Loucy (cell line): ENCODE measurements around the gene VPS8.

Experiments used
- H2AFZ ChIP-seq: fragments of 200-600 bp; sonication (generic); 2 replicates; pipeline ENCODE4 v1.6.0; 2016; ENCODE audit warnings: antibody characterized with exemption, mild to moderate bottlenecking, low read length, moderate library complexity
- H3F3A ChIP-seq: fragments of 200-600 bp; 2 replicates; pipeline ENCODE4 v1.6.0; 2016; ENCODE audit warnings: antibody characterized with exemption, low read depth, mild to moderate bottlenecking
- H3K27me3 ChIP-seq: fragments of 200-600 bp; sonication (generic); 2 replicates; pipeline ENCODE4 v1.6.1; 2014; ENCODE audit warnings: low read length, mild to moderate bottlenecking; ENCODE audit not compliant: insufficient read depth, poor library complexity, severe bottlenecking
- H3K36me3 ChIP-seq: fragments of 200-600 bp; sonication (generic); 2 replicates; pipeline ENCODE4 v1.6.1; 2016; ENCODE audit warnings: low read length; ENCODE audit not compliant: insufficient read depth
- H3K4me1 ChIP-seq: fragments of 200-600 bp; sonication (generic); 2 replicates; pipeline ENCODE4 v1.5.1; 2014; ENCODE audit warnings: low read length, mild to moderate bottlenecking; ENCODE audit not compliant: insufficient read depth, poor library complexity, severe bottlenecking
- H3K4me2 ChIP-seq: fragments of 200-600 bp; sonication (generic); 2 replicates; pipeline ENCODE4 v1.6.0; 2014; ENCODE audit warnings: antibody characterized with exemption, low read length, low read depth, mild to moderate bottlenecking; ENCODE audit not compliant: poor library complexity, severe bottlenecking
- H3K4me3 ChIP-seq: fragments of 200-600 bp; sonication (generic); 2 replicates; pipeline ENCODE4 v1.5.1; 2014; ENCODE audit warnings: low read length, mild to moderate bottlenecking, mixed read lengths; ENCODE audit not compliant: poor library complexity, severe bottlenecking
- H3K79me2 ChIP-seq: fragments of 200-600 bp; sonication (generic); 2 replicates; pipeline ENCODE4 v1.6.1; 2014; ENCODE audit warnings: low read length; ENCODE audit not compliant: insufficient read depth
- H3K9ac ChIP-seq: fragments of 200-600 bp; sonication (generic); 2 replicates; pipeline ENCODE4 v1.6.0; 2014; ENCODE audit warnings: mild to moderate bottlenecking, low read depth, low read length, moderate library complexity; ENCODE audit not compliant: poor library complexity, severe bottlenecking
- H3K9me2 ChIP-seq: fragments of 200-600 bp; sonication (generic); replicated peaks from 2 replicates; pipeline ENCODE4 v1.6.1; 2016; ENCODE audit warnings: low read depth, low read length, mixed read lengths
- H3K9me3 ChIP-seq: fragments of 200-600 bp; sonication (generic); 2 replicates; pipeline ENCODE4 v1.6.1; 2014; ENCODE audit warnings: mild to moderate bottlenecking, antibody characterized with exemption, low read length, low read depth; ENCODE audit not compliant: insufficient read depth
- H4K20me1 ChIP-seq: fragments of 200-600 bp; sonication (generic); 2 replicates; pipeline ENCODE4 v1.6.0; 2014; ENCODE audit warnings: antibody characterized with exemption, low read length, mild to moderate bottlenecking; ENCODE audit not compliant: insufficient read depth, poor library complexity, severe bottlenecking
- CTCF ChIP-seq: fragments of 200-600 bp; sonication (generic); conservative IDR thresholded peaks from 2 replicates; pipeline ENCODE4 v1.5.1; 2014; ENCODE audit warnings: mild to moderate bottlenecking, antibody characterized with exemption, low read length
- EZH2phosphoT487 ChIP-seq: fragments of 200-600 bp; IDR thresholded peaks from 2 replicates; pipeline ENCODE4 v1.6.1; 2018; ENCODE audit warnings: antibody characterized with exemption, mild to moderate bottlenecking, moderate library complexity, borderline replicate concordance

VPS8 gene

GRCh38 chr3:184802150-184802549 is 9.8 kb upstream of the VPS8 start:
- Histone ChIP-seq H4K20me1 (no peaks in the 10 kb centered on the region), H3K79me2 (no peaks in the 10 kb centered on the region), H3K4me3 (no peak overlapping the region), H2AFZ (no peak overlapping the region), H3K4me2 (no peak overlapping the region), H3K9me2 (no peaks in the 10 kb centered on the region), H3K9ac (no peak overlapping the region), H3K9me3 (no peaks in the 10 kb centered on the region), H3F3A (no peaks in the 10 kb centered on the region), H3K36me3 (no peaks in the 10 kb centered on the region), H3K4me1 (no peaks in the 10 kb centered on the region), H3K27me3 (no peaks in the 10 kb centered on the region)
- TF ChIP-seq CTCF (no peak), EZH2phosphoT487 (no peak)

DNA sequence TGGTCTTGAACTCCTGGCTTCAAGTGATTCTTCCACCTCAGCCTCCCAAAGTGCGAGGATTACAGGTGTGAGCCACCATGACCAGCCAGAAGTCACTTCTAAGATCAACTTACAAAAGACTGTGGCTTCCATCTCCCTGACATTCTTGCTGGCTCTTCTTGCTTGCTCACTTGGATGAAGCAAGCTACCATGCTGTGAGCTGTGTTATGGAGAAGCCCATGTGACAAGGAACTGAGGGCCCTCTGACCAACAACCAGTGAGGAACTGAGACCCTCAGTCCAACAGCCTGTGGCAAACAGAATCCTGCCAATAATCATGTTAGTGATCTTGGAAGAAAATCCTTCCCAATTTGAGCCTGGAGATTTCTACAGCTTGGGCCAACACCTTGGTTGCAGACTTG is 7.2 kb upstream of the VPS8 start:
- peaks cover 3% of the 10 kb centered on the region for H3K4me1 ChIP-seq

DNA sequence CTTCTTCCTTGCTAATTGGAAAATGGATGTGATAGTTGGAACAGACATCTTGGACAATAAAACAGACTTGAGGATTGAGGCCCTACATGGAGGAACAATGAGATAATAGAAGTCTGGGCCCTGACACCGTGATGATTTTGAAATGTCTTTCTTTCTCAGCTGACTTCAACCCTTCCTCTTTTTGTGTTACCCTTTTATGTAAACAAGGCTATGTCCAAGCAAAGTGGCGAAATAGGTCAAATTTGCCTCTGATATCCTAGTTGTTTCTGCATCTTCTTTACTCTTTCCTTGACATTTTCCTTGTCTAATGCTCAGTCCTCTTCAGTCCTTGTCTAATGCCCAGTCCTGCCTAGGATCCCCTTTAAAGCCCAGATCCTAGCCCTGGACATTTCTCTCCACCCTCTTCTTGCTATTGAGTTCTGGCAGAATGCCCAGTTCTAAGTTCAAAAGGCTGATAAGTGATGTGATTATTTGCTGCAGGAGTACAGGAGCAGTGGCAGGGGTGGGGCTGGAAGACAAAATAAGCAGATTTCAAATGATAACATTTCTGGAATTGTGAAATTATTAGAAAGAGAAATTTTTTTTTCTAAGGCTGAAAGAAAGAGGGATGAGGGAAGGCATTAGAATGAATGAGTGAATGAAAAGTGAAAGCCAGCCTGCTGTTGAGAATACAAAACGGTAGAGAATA is 6.5 kb upstream of the VPS8 start:
- H4K20me1 ChIP-seq: no peaks in the 10 kb centered on the region
- no peaks in the 10 kb centered on the region for H3K79me2 ChIP-seq
- H3K4me3 ChIP-seq: no peak overlapping the region
- H3K4me1 ChIP-seq: peaks cover 3% of the 10 kb centered on the region
- no peak overlapping the region for H3K9ac ChIP-seq
- TF ChIP-seq EZH2phosphoT487: no peak
- TF ChIP-seq CTCF: no peak
- H3F3A ChIP-seq: no peaks in the 10 kb centered on the region; the same call in 1 of the 2 replicates
- no peak overlapping the region for H2AFZ ChIP-seq
- H3K9me3 ChIP-seq: no peaks in the 10 kb centered on the region
- H3K36me3 ChIP-seq: no peaks in the 10 kb centered on the region
- no peaks in the 10 kb centered on the region for H3K9me2 ChIP-seq
- H3K27me3 ChIP-seq: no peaks in the 10 kb centered on the region
- H3K4me2 ChIP-seq: no peak overlapping the region

More for the DNA sequence above, 7.2 kb upstream of the VPS8 start:
- H3K79me2 ChIP-seq: no peaks in the 10 kb centered on the region
- no peaks in the 10 kb centered on the region for H3K27me3 ChIP-seq
- TF ChIP-seq EZH2phosphoT487: no peak
- TF ChIP-seq CTCF: no peak
- H3K9me2 ChIP-seq: no peaks in the 10 kb centered on the region
- H3F3A ChIP-seq: no peaks in the 10 kb centered on the region
- no peak overlapping the region for H2AFZ ChIP-seq
- H3K36me3 ChIP-seq: no peaks in the 10 kb centered on the region
- no peak overlapping the region for H3K4me3 ChIP-seq
- no peak overlapping the region for H3K4me2 ChIP-seq
- H4K20me1 ChIP-seq: no peaks in the 10 kb centered on the region
- no peak overlapping the region for H3K9ac ChIP-seq
- H3K9me3 ChIP-seq: no peaks in the 10 kb centered on the region
